Measurements from ENCODE around the gene KDSR. TPM values are rescaled to one million over a fixed set of nuclear protein-coding genes. Genes with fewer than 3 reads are reported as not detected.

Gene KDSR
- total and polyA plus RNA-seq, 8 donors, result 6.4 to 199 (median 11.6) TPM

- peaks cover 25 to 96% (median 88%) of the 10 kb centered on the region in 4 donors for H3K36me3 ChIP-seq
- intact Hi-C loops (cut with DNase I; ENCODE audit: low total_unique reads), result no loop called here
- no peaks in the 10 kb centered on the region for H3K9me3 ChIP-seq
- H3K27ac ChIP-seq, result no peak overlapping the region
- H3K27me3 ChIP-seq, result no peaks in the 10 kb centered on the region
- H3K4me3 ChIP-seq, result no peak overlapping the region
- TF ChIP-seq CTCF (IDR thresholded peaks at IDR 0.05) (peak in 3 of 7 experiments; percentile 17 to 31 (median 30)), POLR2AphosphoS5 (IDR thresholded peaks at IDR 0.05) (no peak), EP300 (IDR thresholded peaks at IDR 0.05) (no peak), POLR2A (IDR thresholded peaks at IDR 0.05) (no peak)
- H3K4me1 ChIP-seq, result peaks cover 0 to 6% (median 4%) of the 10 kb centered on the region in 4 donors
- peak in 1 of 2 donors; percentile 57 for DNase-seq
- 25 to 48% (median 33%) methylated on average over 4 of the region's 4 CpGs for WGBS, 5 donors
These were observed 27.0 kb downstream of the KDSR start for GRCh38 chr18:63339920-63340484.

DNA sequence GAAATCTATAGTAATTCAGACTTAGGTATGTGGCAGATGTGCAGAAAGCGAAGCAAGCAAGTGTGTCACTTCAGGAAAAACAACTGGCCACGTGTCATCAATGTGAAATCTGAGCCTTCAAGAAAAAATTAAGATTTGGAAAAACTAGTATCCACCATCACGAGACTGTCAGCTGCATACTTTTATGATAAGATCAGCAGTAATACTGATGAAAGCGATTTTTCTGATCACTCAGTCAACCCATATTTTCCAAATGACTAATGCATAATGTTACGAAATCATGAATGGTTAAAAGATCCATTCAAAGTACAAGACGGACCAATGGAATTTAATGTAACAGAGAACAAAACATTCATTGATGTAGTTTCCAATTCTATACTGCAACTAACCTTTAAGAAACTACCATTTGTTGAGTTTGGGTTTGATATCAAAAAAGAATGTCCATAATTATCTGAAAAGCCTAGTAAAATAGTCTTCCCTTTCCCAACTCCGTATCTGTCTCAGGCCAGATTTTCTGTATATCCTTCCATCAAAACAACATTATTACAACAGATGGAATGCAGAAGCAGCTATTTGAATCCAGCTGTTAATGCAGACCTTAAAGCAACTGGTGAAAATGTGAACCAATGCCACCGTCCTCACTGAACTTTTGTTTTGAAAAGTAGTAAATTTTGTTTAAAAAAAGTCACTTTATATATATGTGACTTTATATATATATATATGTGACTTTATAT is 30.5 kb downstream of the KDSR start:
- intact Hi-C loops (cut with DNase I; ENCODE audit: low total_unique reads), result no loop called here
- no peak for DNase-seq
- Histone ChIP-seq H3K27me3 (no peaks in the 10 kb centered on the region), H3K36me3 (peaks cover 26 to 96% (median 86%) of the 10 kb centered on the region in 4 donors), H3K27ac (peak overlapping the region in 2 of 5 donors; percentile 25 to 41), H3K4me3 (no peak overlapping the region), H3K4me1 (no peaks in the 10 kb centered on the region), H3K9me3 (no peaks in the 10 kb centered on the region)
- WGBS, 5 donors, result 48 to 70% (median 60%) methylated on average over 8 of the region's 8 CpGs
- TF ChIP-seq CTCF (IDR thresholded peaks at IDR 0.05), result no peak
- no peak for TF ChIP-seq POLR2A (IDR thresholded peaks at IDR 0.05)
- TF ChIP-seq EP300 (IDR thresholded peaks at IDR 0.05), result no peak
- TF ChIP-seq POLR2AphosphoS5 (IDR thresholded peaks at IDR 0.05), result no peak

DNA sequence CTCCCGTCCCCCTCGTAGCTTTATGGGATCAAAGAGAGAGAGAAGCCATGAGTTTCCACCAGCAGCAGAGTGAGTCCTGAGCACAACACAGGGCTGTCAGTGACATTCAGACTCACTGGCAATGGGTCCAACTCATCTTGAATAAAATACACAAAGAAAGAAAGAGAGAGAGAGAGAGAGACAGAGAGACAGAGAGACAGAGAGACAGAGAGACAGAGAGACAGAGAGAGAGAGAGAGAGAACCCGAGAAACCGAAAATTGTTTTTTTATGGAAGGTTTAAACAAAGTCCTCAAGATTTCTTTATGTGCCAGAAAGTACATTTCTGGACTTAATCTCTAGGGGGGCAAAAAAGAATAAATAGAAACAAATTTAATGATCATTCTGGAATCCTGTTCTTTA is 35.9 kb downstream of the KDSR start:
- H3K27me3 ChIP-seq, result no peaks in the 10 kb centered on the region
- H3K36me3 ChIP-seq, result peaks cover 19 to 71% (median 69%) of the 10 kb centered on the region in 4 donors
- no peak overlapping the region for H3K27ac ChIP-seq
- TF ChIP-seq POLR2A (IDR thresholded peaks at IDR 0.05), result no peak
- no peak for TF ChIP-seq EP300 (IDR thresholded peaks at IDR 0.05)
- TF ChIP-seq CTCF (IDR thresholded peaks at IDR 0.05), result no peak
- TF ChIP-seq POLR2AphosphoS5 (IDR thresholded peaks at IDR 0.05), result no peak
- DNase-seq, result no peak
- intact Hi-C loops (cut with DNase I; ENCODE audit: low total_unique reads), result no loop called here
- 85 to 94% (median 90%) methylated on average over 4 of the region's 4 CpGs for WGBS, 5 donors
- H3K9me3 ChIP-seq, result no peaks in the 10 kb centered on the region
- H3K4me3 ChIP-seq, result no peak overlapping the region
- no peaks in the 10 kb centered on the region for H3K4me1 ChIP-seq

DNA sequence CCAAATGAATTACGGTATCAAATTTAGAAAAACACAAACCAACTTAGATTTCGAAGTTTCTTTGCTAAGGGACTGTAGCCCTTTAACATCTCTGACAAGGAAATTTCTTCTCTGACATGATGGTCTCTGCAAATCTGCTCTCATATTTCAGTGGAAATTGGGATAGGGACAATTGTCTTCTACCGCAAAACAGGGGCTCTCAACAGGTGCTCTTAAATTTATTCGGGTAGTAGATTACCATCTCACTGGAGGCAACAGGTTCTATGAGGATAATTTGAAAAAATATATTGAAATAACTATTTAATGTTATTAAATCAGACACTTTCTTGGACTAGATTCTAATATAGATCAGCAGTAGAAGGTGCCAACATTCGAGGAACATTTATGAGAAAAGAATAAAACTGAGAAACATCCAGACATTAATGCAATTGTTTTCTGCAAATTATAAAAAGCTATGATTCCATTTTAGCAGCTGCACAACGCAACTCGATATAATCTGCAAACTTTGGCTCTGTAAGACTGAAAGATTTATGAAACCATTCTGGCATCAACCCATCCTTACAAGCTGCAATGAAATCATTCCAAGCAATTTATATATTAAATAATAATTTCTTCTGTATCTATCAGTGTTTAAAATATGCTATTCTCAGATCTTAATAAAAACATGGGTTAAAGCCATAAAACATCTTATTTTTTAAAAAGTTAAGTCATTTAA is 37.4 kb downstream of the KDSR start:
- 83 to 92% (median 88%) methylated on average over 7 of the region's 7 CpGs for WGBS, 5 donors
- Histone ChIP-seq H3K4me3 (no peak overlapping the region), H3K9me3 (no peaks in the 10 kb centered on the region), H3K36me3 (peaks cover 14 to 56% (median 54%) of the 10 kb centered on the region in 4 donors), H3K27ac (no peak overlapping the region), H3K27me3 (no peaks in the 10 kb centered on the region), H3K4me1 (no peaks in the 10 kb centered on the region)
- DNase-seq, result no peak
- intact Hi-C loops (cut with DNase I; ENCODE audit: low total_unique reads), result loop anchor here (5.0 kb wide), 1 partner anchor 202 kb away; no protein-coding TSS in a partner anchor
- TF ChIP-seq EP300 (IDR thresholded peaks at IDR 0.05) (no peak), POLR2AphosphoS5 (IDR thresholded peaks at IDR 0.05) (no peak), POLR2A (IDR thresholded peaks at IDR 0.05) (no peak), CTCF (IDR thresholded peaks at IDR 0.05) (no peak)

Measured in stomach (tissue), 9 donors.